ENCODE measurements around the gene C8G. TPM values are rescaled to one million over a fixed set of nuclear protein-coding genes. Genes with fewer than 3 reads are reported as not detected.

Gene C8G
- total RNA-seq, 1 donor from 2014 or later, result 1.6 TPM

- Histone ChIP-seq H3K79me2 (ENCODE audit: insufficient read depth, low read length) (no peaks in the 10 kb centered on the region), H3K27ac (ENCODE audit: low read depth, low read length) (no peak overlapping the region), H3K9ac (ENCODE audit: low read length) (no peak overlapping the region), H4K20me1 (ENCODE audit: insufficient read depth, low read length) (no peaks in the 10 kb centered on the region), H3K36me3 (ENCODE audit: insufficient read depth, low read length) (no peaks in the 10 kb centered on the region), H3K4me1 (ENCODE audit: insufficient read depth, low read length) (peaks cover 4% of the 10 kb centered on the region), H3K27me3 (ENCODE audit: insufficient read depth, low read length) (no peaks in the 10 kb centered on the region), H3K4me3 (ENCODE audit: insufficient read depth, low read depth, low read length) (no peak overlapping the region), H3K9me3 (ENCODE audit: insufficient read depth, low read depth, low read length) (no peaks in the 10 kb centered on the region), H2AFZ (ENCODE audit: low read depth, low read length) (no peak overlapping the region), H3K4me2 (ENCODE audit: low read length) (no peak overlapping the region)
- Mint-ChIP-seq H3K27me3 (ENCODE audit: low read depth, unreplicated experiment) (peaks cover 6% of the 10 kb centered on the region), H3K4me3 (ENCODE audit: unreplicated experiment) (no peak overlapping the region), H3K9me3 (ENCODE audit: unreplicated experiment) (no peaks in the 10 kb centered on the region), H3K4me1 (ENCODE audit: low read depth, unreplicated experiment) (no peaks in the 10 kb centered on the region), H3K36me3 (ENCODE audit: low read depth, unreplicated experiment) (no peaks in the 10 kb centered on the region), H3K27ac (ENCODE audit: unreplicated experiment) (no peak overlapping the region)
- FAIRE-seq (no peak), DNase-seq (ENCODE audit: low read depth) (no peak)
- TF ChIP-seq EZH2 (IDR thresholded peaks at IDR 0.05; ENCODE audit: insufficient read depth, low read length) (no peak), CTCF (IDR thresholded peaks at IDR 0.05; ENCODE audit: insufficient read depth, low read depth, low read length) (no peak)
These were observed 27.7 kb downstream of the C8G start for GRCh38 chr9:136972743-136973142.

DNA sequence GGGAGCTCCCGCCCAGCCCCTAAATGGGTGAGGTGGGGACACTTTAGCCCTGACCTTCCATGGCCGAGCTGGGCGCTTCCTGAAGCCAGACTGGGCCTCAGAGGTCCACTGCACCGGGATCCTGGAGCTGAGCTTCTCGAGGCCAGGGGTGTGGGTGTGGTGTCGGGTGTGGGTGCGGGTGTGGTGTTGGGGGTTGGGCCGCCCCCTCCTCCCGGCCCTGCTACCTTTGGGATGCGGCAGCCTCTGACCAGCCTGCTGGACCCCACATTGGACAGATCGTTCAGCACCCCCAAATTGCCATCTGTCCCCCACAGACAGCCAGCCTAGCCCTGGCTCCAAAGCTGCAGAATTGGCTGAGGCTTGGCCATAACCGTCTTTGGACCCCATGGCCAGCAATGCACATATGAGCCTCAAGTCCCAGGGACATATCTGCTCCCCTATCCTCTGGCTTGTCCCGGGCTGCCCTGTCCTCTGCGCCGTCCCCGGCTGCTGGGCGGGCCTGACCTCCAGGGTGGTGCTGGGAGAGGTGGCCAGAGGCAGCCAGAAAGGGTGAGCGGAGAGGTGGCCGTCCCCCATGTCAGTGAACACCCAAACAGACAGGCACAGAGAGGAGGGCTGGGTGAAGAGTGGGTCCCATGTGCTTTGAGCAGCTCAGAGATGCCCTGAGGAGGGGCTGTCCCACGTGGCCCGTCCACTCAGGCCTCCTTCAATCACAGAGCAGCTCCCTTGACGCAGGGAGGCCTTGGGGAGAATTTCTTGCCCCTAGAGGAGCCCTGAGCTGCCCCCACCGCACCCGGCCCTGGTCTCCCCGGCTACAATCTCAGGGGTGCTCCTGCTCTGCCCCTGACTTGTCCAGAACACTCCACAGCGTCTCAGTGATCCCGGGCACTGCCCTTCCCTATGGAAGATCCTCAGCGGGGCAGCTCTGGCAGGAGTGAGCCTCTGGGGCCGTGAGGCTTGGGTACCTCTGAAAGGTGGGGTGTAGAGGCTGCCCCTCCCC is 28.9 kb downstream of the C8G start:
- no peak overlapping the region for H2AFZ ChIP-seq (ENCODE audit: low read depth, low read length)
- no peak overlapping the region for H3K4me3 ChIP-seq (ENCODE audit: insufficient read depth, low read depth, low read length)
- H3K27me3 ChIP-seq (ENCODE audit: insufficient read depth, low read length), result no peaks in the 10 kb centered on the region
- H3K36me3 Mint-ChIP-seq (ENCODE audit: low read depth, unreplicated experiment), result no peaks in the 10 kb centered on the region
- no peak overlapping the region for H3K4me3 Mint-ChIP-seq (ENCODE audit: unreplicated experiment)
- no peak overlapping the region for H3K27ac Mint-ChIP-seq (ENCODE audit: unreplicated experiment)
- H3K27me3 Mint-ChIP-seq (ENCODE audit: low read depth, unreplicated experiment), result peaks cover 6% of the 10 kb centered on the region
- H3K9me3 Mint-ChIP-seq (ENCODE audit: unreplicated experiment), result no peaks in the 10 kb centered on the region
- no peak overlapping the region for H3K27ac ChIP-seq (ENCODE audit: low read depth, low read length)
- H3K79me2 ChIP-seq (ENCODE audit: insufficient read depth, low read length), result no peaks in the 10 kb centered on the region
- H3K4me2 ChIP-seq (ENCODE audit: low read length), result no peak overlapping the region
- no peak for FAIRE-seq
- no peaks in the 10 kb centered on the region for H3K4me1 Mint-ChIP-seq (ENCODE audit: low read depth, unreplicated experiment)
- H3K9me3 ChIP-seq (ENCODE audit: insufficient read depth, low read depth, low read length), result no peaks in the 10 kb centered on the region
- H3K4me1 ChIP-seq (ENCODE audit: insufficient read depth, low read length), result peaks cover 5% of the 10 kb centered on the region
- no peaks in the 10 kb centered on the region for H3K36me3 ChIP-seq (ENCODE audit: insufficient read depth, low read length)
- TF ChIP-seq CTCF (IDR thresholded peaks at IDR 0.05; ENCODE audit: insufficient read depth, low read depth, low read length) (no peak), EZH2 (IDR thresholded peaks at IDR 0.05; ENCODE audit: insufficient read depth, low read length) (no peak)
- DNase-seq (ENCODE audit: low read depth), result no peak
- H4K20me1 ChIP-seq (ENCODE audit: insufficient read depth, low read length), result no peaks in the 10 kb centered on the region
- no peak overlapping the region for H3K9ac ChIP-seq (ENCODE audit: low read length)
